Stimulated activated CD4-positive, alpha-beta T cell treated with anti-CD3 and anti-CD28 coated beads, Interleukin-1b, Interleukin-23, amount 100 ng/mL, for 48 hours (primary cell): ENCODE results near the gene CD24.

Experiments used
- DNase-seq: peaks from one replicate; pipeline ENCODE4 v3.0.0-alpha.2; 2020

CD24 gene

GRCh38 chr6:106966671-106967640 is 7.6 kb downstream of the CD24 start:
- DNase-seq = no peak

GRCh38 chr6:106966229-106966628 is 8.3 kb downstream of the CD24 start:
- DNase-seq = no peak

GRCh38 chr6:106964954-106965353 is 9.6 kb downstream of the CD24 start:
- DNase-seq = no peak

- DNase-seq = no peak
These were observed 10.4 kb downstream of the CD24 start for GRCh38 chr6:106964099-106964498.

GRCh38 chr6:106963544-106963943 is 11.0 kb downstream of the CD24 start:
- DNase-seq = no peak

- no peak for DNase-seq
These were observed 12.7 kb downstream of the CD24 start for GRCh38 chr6:106961801-106962200.

- no peak for DNase-seq
These were observed 13.4 kb downstream of the CD24 start for GRCh38 chr6:106961136-106961535.

GRCh38 chr6:106959985-106960384 is 14.5 kb downstream of the CD24 start:
- DNase-seq = no peak

GRCh38 chr6:106939848-106940247 is 34.7 kb downstream of the CD24 start:
- DNase-seq = no peak

- no peak for DNase-seq
These were observed 35.3 kb downstream of the CD24 start for GRCh38 chr6:106939208-106939607.

- DNase-seq = no peak
These were observed 46.8 kb downstream of the CD24 start for GRCh38 chr6:106927531-106928398.

GRCh38 chr6:106925948-106926347 is 48.6 kb downstream of the CD24 start:
- DNase-seq = no peak

- no peak for DNase-seq
These were observed 49.6 kb downstream of the CD24 start for GRCh38 chr6:106924694-106925523.

GRCh38 chr6:106922626-106923025 is 51.9 kb downstream of the CD24 start:
- DNase-seq = no peak
